ENCODE measurements around the gene CAPZA1.

The CAPZA1 gene

GRCh38 chr1:112702420-112703261, 83.0 kb downstream of the CAPZA1 start:
- DNase-seq = no peak

DNA sequence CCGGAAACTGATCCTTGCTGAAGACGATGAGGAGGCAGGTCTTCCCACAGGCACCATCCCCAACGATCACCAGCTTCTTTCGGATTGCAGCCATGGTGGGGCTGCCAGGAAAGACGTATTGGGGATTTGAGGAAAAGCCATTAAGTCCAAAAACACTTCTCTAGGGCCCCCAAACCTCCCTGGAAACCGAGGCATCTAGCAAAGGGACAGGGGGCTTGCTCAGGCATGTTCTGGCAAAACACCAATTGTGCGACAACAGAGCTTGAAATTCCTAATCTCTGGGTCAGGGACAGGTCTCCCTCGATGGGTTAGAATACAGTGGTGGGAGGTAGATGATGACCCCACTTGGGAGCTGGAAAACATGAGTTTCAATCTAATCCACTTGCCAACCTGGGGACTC, 84.1 kb downstream of the CAPZA1 start:
- no peak for DNase-seq

DNA sequence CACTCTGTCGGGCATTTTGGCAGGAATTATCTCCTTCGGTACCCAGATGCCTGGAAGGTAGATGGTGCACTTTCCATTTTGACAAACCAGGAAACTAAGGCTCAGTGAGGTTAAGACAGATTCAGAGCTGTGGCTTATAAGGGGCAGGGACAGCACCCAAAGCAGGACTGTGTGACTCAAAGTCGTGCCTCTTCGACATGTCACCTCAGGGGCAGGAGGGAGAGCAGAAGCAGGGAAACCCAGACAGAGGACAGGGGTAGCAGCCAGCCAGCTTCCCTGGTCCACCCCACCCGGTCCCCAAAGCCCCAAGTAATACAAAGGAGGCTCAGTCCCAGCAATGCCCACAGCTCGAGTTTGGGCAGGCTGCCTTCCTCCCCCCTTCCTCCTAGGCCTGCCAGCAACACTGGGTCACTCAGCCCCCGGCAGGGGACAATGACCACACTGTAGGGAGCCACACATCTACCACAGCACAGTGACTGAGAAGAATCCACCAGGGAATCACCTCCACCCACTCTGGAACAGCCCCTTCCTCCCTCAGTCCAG, 84.8 kb downstream of the CAPZA1 start:
- peak; percentile 53 to 60 for DNase-seq

DNA sequence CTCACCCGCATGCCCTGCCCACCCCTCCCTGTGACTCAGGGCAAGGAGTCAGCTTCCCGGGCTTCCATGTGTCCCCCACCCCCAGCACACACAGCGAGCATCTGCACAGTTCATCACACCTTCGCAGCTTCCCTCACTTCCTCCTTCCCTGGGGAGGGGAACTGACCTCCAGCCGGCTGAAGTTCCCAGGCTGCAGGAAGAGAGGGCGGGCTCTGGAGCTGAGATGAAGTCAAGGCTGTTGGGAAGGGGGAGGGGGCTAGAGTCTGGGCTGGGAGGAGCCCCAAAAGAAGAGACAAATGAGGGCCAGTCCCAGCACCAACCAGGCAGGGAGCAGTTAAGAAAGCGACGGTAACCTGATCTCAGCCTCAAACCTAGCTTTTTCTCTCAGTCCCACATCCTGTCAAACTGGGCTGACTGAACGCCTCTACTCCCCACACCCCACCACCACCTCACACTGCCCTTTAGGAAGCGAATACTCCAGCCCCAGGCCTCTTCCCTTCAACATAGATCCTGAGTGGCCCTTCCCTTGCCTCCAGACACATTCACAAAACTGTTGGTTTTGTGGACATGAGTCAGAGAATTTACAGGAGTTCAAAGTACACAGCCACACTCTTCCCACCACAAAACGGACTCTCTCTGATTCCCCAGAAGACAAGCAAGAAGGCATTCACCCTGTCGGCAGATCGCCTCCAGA, 85.4 kb downstream of the CAPZA1 start:
- peak; percentile 68 to 74 for DNase-seq

GRCh38 chr1:112706505-112707220, 87.0 kb downstream of the CAPZA1 start, which contains the start of gene RHOC:
TSS of gene RHOC (minus strand) at chr1:112707127. CDS start at chr1:112703799, 3,328 bp downstream.
- peak; percentile 53 to 58 for DNase-seq

DNA sequence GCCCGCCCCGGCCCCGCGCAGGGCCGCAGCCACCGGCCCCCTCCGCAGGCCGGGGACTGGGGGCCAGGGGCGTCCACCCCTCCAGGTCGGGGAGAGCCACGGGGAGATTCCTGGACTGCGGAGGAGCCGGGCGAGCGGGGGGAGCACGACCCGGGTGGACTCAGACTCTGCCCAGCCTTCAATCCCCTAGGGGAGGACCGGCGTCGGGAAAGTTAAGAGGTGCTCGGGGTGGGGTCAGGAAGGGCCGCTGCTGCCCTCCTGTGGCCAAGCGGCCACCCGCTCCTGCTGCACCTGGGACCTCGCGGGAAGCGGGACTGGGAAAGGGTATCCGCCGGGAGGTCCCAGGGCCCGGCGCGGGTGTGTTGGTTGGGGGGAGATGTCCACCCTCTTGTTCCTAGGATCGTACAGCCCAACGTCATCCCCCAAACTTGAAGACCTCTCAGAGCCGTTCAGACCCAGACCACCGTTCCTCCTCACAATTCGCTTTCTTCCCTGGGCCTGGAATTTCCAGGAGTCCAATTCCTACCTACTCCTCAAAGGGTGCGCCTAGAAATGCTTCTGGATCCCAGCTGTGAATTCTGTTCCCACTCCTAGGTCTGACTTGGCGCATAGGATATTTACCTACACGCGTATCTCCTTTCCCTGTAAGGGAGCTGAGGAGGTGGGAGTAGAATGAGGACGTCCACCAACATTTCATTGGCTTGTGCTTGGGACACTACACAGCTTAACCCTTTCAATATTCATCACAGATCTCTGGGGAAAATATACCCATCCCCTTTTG, 87.8 kb downstream of the CAPZA1 start:
- peak; percentile 77 to 80 for DNase-seq

- DNase-seq = no peak
Measured at GRCh38 chr1:112708002-112708448, 88.4 kb downstream of the CAPZA1 start.

DNA sequence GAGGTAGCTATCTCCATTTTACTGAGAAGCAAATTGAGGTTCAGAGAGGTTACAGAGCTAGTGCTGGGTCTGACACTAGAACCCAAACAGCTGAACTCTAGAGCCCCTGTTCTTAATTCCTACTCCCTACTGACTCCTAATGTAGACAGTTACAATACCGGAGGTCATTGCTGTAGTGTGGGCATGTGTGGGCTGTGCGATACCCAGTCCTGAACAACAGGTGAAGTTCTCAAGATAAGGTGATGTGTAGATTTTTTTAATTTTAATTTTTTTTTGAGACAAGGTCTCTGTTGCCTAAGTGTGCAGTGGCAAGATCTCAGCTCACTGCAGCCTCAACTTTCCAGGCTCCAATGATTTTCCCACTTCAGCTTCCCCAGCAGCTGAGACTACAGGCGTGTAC, 88.9 kb downstream of the CAPZA1 start:
- no peak for DNase-seq

DNA sequence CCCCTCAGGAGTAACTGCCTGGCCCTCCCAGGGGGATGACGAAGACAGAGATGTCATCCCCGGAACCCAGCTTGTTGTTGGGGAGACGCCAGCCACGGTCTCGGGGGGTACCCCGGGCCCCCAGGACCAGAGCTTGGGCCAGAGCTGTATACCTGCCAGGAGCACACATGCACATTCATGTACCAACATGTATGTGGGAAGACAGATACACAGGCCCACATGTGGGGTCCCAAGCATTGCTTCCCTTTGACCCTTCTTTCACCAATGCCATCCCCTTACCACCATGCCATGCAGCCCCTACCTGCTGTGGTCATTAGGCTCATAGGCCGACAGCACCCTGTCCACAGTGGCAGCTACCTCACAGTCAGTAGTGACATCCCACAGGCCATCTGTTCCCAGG, 90.5 kb downstream of the CAPZA1 start:
- no peak for DNase-seq

- no peak for DNase-seq
Measured at GRCh38 chr1:112710586-112710985, 91.0 kb downstream of the CAPZA1 start.

- DNase-seq = no peak
Measured at GRCh38 chr1:112711041-112711440, 91.4 kb downstream of the CAPZA1 start.

GRCh38 chr1:112711670-112712069, 92.0 kb downstream of the CAPZA1 start:
- no peak for DNase-seq

DNA sequence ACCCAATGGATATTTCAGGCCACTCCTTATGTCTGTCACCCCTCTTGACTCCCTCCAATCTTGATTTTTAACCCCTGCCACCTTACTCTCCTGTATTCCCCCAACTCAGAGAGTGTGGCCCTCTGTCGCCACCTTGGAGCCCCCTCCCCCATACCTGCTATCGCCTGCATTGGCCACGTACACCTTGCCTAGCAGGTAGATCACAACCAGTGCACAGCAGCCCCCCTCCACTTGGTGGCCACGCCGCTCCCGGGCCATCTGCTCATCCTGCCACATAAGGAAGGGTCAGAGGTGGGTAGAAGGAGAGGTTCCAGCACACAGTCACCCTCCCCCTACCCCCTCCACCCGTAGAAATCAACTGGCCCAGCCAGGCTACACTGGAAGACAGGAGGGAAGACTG, 92.6 kb downstream of the CAPZA1 start:
- DNase-seq = no peak

- DNase-seq = no peak
Measured at GRCh38 chr1:112712701-112713128, 93.1 kb downstream of the CAPZA1 start.

DNA sequence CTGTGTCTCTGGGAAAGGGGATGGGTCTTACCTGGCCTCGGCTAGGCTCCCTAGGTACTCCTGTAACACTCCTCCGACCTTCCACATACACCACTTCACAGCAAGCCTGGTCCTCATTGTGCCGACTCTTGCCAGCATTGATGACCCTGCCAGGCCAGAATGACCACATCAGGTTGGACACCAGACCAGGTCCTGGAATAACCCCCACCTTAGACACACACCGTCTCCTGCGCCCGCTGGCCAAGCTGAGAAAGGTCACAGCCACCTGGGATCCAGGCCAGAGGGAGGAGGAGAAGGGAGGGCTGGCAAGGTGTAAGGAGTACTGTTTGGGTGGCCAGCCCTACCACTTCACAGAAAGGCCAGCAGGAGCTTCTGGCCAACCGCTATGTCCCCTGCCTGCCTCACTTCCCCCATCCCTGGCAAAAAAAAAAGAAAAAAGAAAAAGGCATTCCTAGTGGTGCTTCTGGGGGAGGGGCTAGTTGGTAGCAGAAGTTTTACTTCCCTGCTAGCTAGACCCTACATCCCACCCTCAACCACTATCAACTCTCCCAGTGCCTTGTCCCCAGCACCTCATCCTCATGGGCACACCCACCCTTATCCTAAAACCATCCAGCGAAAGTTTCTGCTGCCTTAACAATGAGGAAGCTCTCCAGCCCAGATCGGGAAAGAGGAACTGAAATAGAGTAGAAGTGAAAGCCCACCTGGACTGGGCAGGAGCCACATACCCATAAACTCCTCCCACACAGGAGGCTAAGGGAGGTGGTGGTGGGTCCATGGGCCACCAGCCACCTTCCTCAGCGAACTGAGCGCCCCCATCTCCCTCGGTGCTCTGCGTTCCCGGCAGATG, 94.1 kb downstream of the CAPZA1 start:
- no peak for DNase-seq

DNA sequence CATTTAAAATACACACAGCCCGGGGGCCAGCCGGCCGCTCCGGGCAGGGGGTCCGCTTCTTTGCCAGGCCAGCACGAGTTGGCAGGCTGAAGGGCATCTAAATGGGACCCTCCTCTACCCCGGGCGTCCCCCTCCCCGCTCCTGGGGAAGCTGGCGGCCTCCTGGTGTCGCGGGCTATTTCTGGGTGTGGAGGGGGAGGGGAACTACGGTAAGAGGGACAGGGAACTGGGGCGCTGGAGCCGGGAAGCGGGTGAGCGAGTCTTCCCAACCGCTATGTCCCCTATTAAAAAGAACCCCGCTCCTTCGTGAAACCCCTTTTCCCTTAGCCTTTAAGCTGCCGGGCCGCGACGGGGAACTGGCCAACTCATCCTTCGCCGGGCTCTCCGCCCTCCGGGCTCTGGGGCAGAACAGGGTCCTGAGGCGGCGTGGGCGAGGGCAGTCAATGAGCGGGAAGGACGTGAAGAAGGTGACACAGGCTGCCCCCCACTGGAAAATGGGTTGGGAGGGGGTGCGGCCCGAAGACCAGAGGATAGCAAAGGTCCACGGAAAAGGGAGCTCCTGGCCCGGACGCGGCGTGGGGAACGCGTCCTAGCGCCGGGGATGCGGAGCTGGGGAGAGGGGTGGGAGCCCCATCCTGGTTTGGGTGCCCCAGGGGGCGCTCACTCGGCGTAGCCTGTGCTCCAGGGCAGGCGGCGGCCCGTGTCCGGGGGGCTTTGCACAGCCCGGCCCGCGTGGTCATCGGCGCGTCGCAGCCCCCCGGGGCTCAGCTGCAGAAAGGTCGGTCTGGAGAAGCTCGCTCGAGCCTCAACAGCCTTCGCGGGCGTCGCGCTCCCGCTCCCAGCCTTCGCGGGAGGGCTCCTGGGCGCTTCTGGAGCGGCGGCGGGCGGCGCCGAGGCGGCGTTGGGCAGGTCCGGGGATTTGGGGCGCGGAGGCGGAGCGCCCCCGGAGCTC, 95.0 kb downstream of the CAPZA1 start:
- no peak for DNase-seq

GRCh38 chr1:112715264-112716053, 95.8 kb downstream of the CAPZA1 start, which contains the start of gene PPM1J:
TSS of gene PPM1J (minus strand) at chr1:112715332. CDS start at chr1:112715301, 31 bp downstream.
- peak; percentile 99 for DNase-seq

- DNase-seq = peak; percentile 84 to 88
Measured at GRCh38 chr1:112716133-112716720, 96.6 kb downstream of the CAPZA1 start.
